NT2/D1 (cell line): ENCODE results near the gene IFT25.

Source experiments
- YY1 ChIP-seq: IDR thresholded peaks from 2 replicates; pipeline ENCODE4 v1.6.1; 2011; ENCODE audit not compliant: insufficient read length, insufficient read depth
- ZNF274 ChIP-seq: IDR thresholded peaks from 2 replicates; pipeline ENCODE4 v1.6.1; 2011; ENCODE audit warnings: mild to moderate bottlenecking, low read depth, low read length

DNA sequence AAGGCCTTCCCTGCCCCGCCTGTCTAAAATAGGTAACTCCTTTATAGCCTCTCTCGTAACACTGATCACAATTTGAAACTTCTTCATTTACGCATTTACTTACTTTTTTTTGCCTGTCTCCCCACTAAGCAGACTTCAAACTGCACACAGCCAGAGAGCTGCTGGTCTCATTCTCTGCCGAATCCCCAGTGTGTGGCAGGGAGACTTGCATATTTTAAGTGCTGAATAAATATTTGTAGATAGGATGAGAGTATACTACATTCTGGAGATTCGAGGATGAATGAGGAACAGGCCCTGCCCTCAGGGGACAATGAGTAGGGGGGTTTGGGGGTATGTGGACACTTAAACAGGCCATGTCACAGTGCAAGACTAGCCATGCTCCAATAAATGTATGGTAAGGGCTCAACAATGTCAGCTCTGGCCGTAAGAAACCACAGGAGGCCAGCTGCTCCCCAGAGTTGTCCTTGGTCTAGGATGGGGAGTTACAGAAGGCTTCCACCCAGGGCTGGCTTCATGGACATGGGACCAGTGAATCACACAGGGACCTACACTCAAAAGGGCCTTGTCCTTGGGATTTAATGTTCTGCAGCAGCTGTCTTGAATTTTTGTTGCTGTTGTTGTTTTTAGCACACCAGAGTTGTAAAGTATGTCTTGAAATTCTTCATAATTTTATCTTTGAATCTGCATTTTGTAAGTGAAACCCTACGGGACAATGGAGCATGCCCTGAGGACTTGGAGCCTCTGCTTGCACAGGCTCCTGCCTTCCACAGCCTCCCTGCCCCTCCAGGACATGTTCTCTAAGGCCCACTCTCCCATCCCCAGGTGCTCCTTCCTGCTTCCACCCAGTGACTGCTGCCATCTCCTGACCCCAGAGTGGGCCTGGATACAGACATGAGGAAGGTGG is 43.0 kb downstream of the IFT25 start:
- TF ChIP-seq ZNF274 = no peak
- no peak for TF ChIP-seq YY1
